Ramos (cell line): ENCODE measurements around the gene ARL5B.

Source experiments
- in situ Hi-C: fragments of 300-500 bp; cut with MboI; formaldehyde crosslinking; loops from one replicate; pipeline ENCODE4 v1.14.3; 2022; ENCODE audit warnings: low sequenced_read_pairs; ENCODE audit not compliant: unreplicated experiment

ARL5B gene

GRCh38 chr10:18699849-18700840, 40.9 kb downstream of the ARL5B start:
- in situ Hi-C loops, result no loop called here

DNA sequence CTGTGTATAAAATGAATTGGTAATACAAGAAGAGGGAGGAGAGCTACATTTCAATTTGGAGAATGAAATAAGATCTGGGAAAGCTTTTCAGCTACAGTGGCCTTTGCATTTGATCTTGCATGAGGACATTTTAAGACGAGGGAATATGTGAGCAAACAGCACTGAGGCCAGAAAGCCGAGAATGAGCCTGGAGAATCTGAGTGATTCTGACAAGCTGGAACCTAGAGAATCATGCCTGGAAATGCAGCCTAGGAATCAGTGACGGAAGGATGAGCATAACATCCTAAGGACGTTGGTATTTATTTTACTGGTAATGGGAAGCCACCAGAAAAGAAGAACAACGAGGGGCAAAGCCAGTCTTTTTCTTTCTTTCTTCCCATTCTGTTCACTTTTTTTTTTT, 44.3 kb downstream of the ARL5B start:
- in situ Hi-C loops, result no loop called here

DNA sequence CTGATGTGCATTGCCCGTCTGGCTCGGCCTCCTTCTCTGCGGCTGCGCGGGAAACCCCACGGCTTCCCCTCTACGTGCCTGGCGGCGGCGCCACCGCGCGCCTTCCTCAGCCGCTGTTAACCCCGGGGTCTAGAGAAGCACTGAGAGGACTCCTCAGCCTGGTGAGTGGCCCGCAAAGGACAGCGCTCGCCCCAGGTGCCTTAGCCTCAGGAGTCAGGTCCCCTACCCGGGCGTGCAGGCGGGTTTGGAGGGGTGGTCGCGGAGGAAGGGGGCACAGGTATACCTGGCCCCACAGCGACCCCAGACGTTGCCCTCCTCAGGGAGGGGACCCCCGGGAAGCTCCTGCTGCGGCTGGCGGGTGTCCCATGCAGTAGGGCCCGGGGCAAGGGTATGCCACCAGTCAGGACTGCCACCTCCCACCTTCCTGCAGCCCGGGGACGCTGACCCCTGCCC, 51.0 kb downstream of the ARL5B start:
- in situ Hi-C loops, result no loop called here

DNA sequence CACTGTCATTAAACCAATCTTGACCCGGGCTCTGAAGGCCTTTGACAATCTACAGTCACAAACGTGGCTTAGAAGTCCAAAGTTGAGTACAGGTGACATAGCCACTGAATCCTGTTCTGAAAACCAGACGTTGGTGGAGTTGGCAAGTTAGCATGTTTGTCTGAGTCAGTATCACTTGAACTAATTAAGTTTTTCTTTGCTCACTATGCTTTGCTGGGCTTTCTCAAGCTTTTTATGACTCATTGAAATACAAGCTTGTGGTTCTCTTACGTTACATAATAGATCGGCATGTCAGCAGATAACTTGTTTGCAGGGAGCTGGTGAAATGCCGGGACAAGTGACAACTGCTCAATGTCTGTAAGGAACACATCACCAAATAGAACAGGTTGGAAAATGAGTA, 53.8 kb downstream of the ARL5B start:
- in situ Hi-C loops, result no loop called here

GRCh38 chr10:18718991-18719390, 59.8 kb downstream of the ARL5B start:
- in situ Hi-C loops, result no loop called here

DNA sequence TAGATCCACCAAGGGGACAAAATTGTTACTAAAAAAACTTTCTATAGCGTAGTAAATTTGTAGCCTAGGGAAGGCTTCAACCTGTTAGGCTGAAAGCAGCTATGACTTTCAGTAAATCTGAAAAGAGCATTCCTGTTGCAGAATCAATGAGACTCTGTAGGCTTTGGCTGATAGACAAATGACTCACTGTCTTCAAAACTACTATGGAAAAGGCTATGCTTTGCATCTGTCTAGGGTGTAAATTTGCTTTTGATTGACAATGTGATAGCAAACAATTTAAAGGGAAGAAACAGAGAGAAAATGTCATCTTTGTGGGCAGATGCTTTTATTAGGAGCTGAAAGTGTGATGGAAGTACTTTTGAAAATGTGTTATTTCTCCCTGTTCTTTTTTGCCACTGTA, 60.6 kb downstream of the ARL5B start:
- in situ Hi-C loops, result no loop called here

DNA sequence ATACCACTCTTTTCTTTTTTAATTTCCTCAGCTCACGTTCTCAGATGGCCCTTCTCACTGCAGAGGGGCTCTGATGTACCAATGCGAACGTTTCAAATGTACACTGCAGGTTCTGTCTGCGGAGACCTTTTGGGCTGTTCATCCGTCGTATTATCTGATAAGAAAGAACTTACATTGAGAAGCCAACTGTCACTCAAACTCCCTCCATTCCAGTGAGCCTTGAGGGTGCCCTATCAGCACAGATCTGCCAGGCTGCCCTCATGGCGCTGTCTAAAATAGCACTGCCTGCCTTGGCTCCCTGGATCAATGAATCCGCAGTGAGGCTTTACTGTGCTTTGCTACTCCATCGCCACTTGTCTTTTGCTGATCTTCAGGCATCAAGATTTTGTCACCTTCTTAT, 61.8 kb downstream of the ARL5B start:
- in situ Hi-C loops, result no loop called here

- in situ Hi-C loops, result no loop called here
Observed at GRCh38 chr10:18723801-18724200, 64.6 kb downstream of the ARL5B start.
